B cell (primary cell): ENCODE measurements around the gene RUFY3. TPM values are rescaled to one million over a fixed set of nuclear protein-coding genes. Genes with fewer than 3 reads are reported as not detected.

ENCODE experiments used
- ATAC-seq: fragments of 200-7000 bp; cut with Tn5 transposase; one replicate; pipeline ENCODE4 v1.10.0; 2021; ENCODE audit warnings: low read depth, mild to moderate bottlenecking, moderate number of reproducible peaks, moderate library complexity
- CTCF ChIA-PET: fragments of 350-600 bp; sonication (Branson Sonifier 250); formaldehyde crosslinking; loops from one replicate; lab custom pipeline; 2021; ENCODE audit warnings: antibody characterized with exemption, inconsistent platforms; lab: Charles Lee
- POLR2A ChIA-PET: fragments of 350-600 bp; sonication (Branson Sonifier 250); formaldehyde crosslinking; loops from one replicate; lab custom pipeline; 2021; ENCODE audit warnings: antibody characterized with exemption; lab: Charles Lee
- DNase-seq: peaks from one replicate; pipeline ENCODE4 v3.0.0; 2013
- H2AFZ ChIP-seq: 2 replicates; pipeline ENCODE4 v1.6.1; 2012; ENCODE audit warnings: mild to moderate bottlenecking, low read depth, low read length; ENCODE audit not compliant: insufficient read depth, poor library complexity, severe bottlenecking
- H3K27ac ChIP-seq, 2 donors: 1 replicate in 1 of 2; 2 replicates in 1 of 2; pipeline ENCODE4 v1.5.1; 2012 to 2013; ENCODE audit warnings: low read length in 2 of 2, mild to moderate bottlenecking in 2 of 2, moderate library complexity in 1 of 2
- H3K27me3 ChIP-seq, 4 experiments: fragments of 200-600 bp in 1 of 4; sonication (generic) in 1 of 4; replicated peaks in 1 of 4; 1 replicate in 2 of 4; 2 replicates in 2 of 4; pipeline versions ENCODE4 v1.6.1 to v1.7.0; 2013 to 2016; ENCODE audit warnings: low read length in 3 of 4, mild to moderate bottlenecking in 2 of 4, mixed read lengths in 1 of 4, moderate library complexity in 1 of 4; ENCODE audit not compliant: insufficient read depth in 4 of 4, control insufficient read depth in 3 of 4; ENCODE audit errors: control extremely low read depth in 1 of 4
- H3K36me3 ChIP-seq, 2 experiments: replicated peaks in 1 of 2; 1 replicate in 1 of 2; 2 replicates in 1 of 2; pipeline versions ENCODE4 v1.6.1 to v1.7.1; 2013; ENCODE audit warnings: low read length in 1 of 2; ENCODE audit not compliant: insufficient read depth in 2 of 2, control insufficient read depth in 1 of 2; ENCODE audit errors: control extremely low read depth in 1 of 2, extremely low read depth in 1 of 2
- H3K4me1 ChIP-seq, 2 donors: fragments of 200-600 bp in 1 of 2; sonication (generic) in 1 of 2; 1 replicate in 1 of 2; 2 replicates in 1 of 2; pipeline versions ENCODE4 v1.5.1 to v1.6.1; 2013 to 2017; ENCODE audit warnings: low read length in 2 of 2; ENCODE audit not compliant: control insufficient read depth in 2 of 2, insufficient read depth in 2 of 2
- H3K4me2 ChIP-seq: replicated peaks from 2 replicates; pipeline ENCODE3; 2012; ENCODE audit warnings: mild to moderate bottlenecking, low read depth, low read length; ENCODE audit not compliant: poor library complexity, severe bottlenecking
- H3K4me3 ChIP-seq, 5 experiments: fragments of 200-600 bp in 1 of 5; sonication (generic) in 1 of 5; 1 replicate in 3 of 5; 2 replicates in 2 of 5; pipeline versions ENCODE4 v1.5.1 to v1.7.0; 2011 to 2016; ENCODE audit warnings: low read length in 4 of 5, mild to moderate bottlenecking in 4 of 5, low read depth in 2 of 5, control low read depth in 1 of 5, moderate library complexity in 1 of 5; ENCODE audit not compliant: insufficient read depth in 1 of 5; ENCODE audit errors: control extremely low read depth in 1 of 5, extremely low read depth in 1 of 5
- H3K79me2 ChIP-seq: fragments of 200-600 bp; sonication (generic); one replicate; pipeline ENCODE4 v1.6.0; 2016; ENCODE audit warnings: low read length; ENCODE audit not compliant: control insufficient read depth, insufficient read depth
- H3K9ac ChIP-seq: fragments of 200-600 bp; sonication (generic); 2 replicates; pipeline ENCODE4 v1.6.1; 2017; ENCODE audit warnings: mild to moderate bottlenecking, low read length, moderate library complexity
- H3K9me3 ChIP-seq, 3 donors: one replicate each; pipeline versions ENCODE4 v1.6.1 to v1.7.1; 2013; ENCODE audit warnings: low read length in 2 of 3; ENCODE audit not compliant: control insufficient read depth in 2 of 3, insufficient read depth in 1 of 3; ENCODE audit errors: control extremely low read depth in 1 of 3
- H4K20me1 ChIP-seq: 2 replicates; pipeline ENCODE4 v1.6.0; 2012; ENCODE audit warnings: mild to moderate bottlenecking, low read length; ENCODE audit not compliant: insufficient read depth, control insufficient read depth, poor library complexity, severe bottlenecking
- H3K27ac Mint-ChIP-seq: one replicate; pipeline ENCODE4 v1.8.0; 2021; ENCODE audit warnings: mixed read lengths
- H3K27me3 Mint-ChIP-seq: one replicate; pipeline ENCODE4 v1.8.0; 2021; ENCODE audit warnings: mixed read lengths
- H3K4me1 Mint-ChIP-seq: one replicate; pipeline ENCODE4 v1.8.0; 2021; ENCODE audit warnings: mixed read lengths
- H3K4me3 Mint-ChIP-seq: one replicate; pipeline ENCODE4 v1.8.0; 2021; ENCODE audit warnings: mixed read lengths
- H3K9me3 Mint-ChIP-seq: one replicate; pipeline ENCODE4 v1.8.0; 2022; ENCODE audit warnings: mixed read lengths; ENCODE audit not compliant: insufficient read depth
- EZH2 ChIP-seq: IDR thresholded peaks from 2 replicates; pipeline ENCODE4 v1.6.1; 2012; ENCODE audit warnings: borderline replicate concordance, low read depth, mild to moderate bottlenecking, moderate library complexity, low read length; ENCODE audit not compliant: insufficient read depth, poor library complexity, severe bottlenecking
- WGBS: methylation state at CpG from one replicate; pipeline ENCODE4 v1.1.5; 2013; ENCODE audit warnings: missing lambda C conversion rate; ENCODE audit not compliant: insufficient coverage; 5-methylcytosine and 5-hydroxymethylcytosine counted together
- intact Hi-C: fragments of 100-400 bp; cut with micrococcal nuclease; formaldehyde crosslinking; loops from one replicate; pipeline ENCODE4 v1.10.0; 2022
- polyA plus RNA-seq: library from polyadenylated mRNA; depleted of rRNA; stranded (reverse); fragments of >200 nt; gene quantifications from 2 replicates; pipeline ENCODE4 v1.2.3, GENCODE V29; 2012
- total RNA-seq, 2 donors: library from RNA; stranded (reverse); fragments of 120-200 nt in 1 of 2; gene quantifications; 1 replicate in 1 of 2; 2 replicates in 1 of 2; pipeline versions ENCODE4 v1.2.3 to v1.2.4, GENCODE V29; 2013 to 2022
- TF ChIP-seq, protein P1 (sequence below): fragments of 200-600 bp; IDR thresholded peaks from one replicate; pipeline ENCODE4 v1.8.0; 2022; ENCODE audit warnings: antibody characterized with exemption, mild to moderate bottlenecking

The RUFY3 gene
- total and polyA plus RNA-seq, 2 donors (not counting 1 experiment from before 2014, with no cell fraction given): 26.1 to 74.1 TPM

- TF ChIP-seq, protein P1, sequence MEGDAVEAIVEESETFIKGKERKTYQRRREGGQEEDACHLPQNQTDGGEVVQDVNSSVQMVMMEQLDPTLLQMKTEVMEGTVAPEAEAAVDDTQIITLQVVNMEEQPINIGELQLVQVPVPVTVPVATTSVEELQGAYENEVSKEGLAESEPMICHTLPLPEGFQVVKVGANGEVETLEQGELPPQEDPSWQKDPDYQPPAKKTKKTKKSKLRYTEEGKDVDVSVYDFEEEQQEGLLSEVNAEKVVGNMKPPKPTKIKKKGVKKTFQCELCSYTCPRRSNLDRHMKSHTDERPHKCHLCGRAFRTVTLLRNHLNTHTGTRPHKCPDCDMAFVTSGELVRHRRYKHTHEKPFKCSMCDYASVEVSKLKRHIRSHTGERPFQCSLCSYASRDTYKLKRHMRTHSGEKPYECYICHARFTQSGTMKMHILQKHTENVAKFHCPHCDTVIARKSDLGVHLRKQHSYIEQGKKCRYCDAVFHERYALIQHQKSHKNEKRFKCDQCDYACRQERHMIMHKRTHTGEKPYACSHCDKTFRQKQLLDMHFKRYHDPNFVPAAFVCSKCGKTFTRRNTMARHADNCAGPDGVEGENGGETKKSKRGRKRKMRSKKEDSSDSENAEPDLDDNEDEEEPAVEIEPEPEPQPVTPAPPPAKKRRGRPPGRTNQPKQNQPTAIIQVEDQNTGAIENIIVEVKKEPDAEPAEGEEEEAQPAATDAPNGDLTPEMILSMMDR: peak; percentile 12
- TF ChIP-seq EZH2: no peak
- Histone ChIP-seq H2AFZ (peak overlapping the region; percentile 93), H3K4me3 (peak overlapping the region; percentile 2 to 88 (median 82)), H3K36me3 (no peaks in the 10 kb centered on the region), H3K9me3 (no peaks in the 10 kb centered on the region), H4K20me1 (no peaks in the 10 kb centered on the region), H3K4me1 (peaks cover 17 to 25% of the 10 kb centered on the region in 2 donors), H3K27me3 (no peaks in the 10 kb centered on the region), H3K4me2 (peak overlapping the region; percentile 80), H3K79me2 (peaks cover 22% of the 10 kb centered on the region), H3K9ac (peak overlapping the region; percentile 78), H3K27ac (peak overlapping the region; percentile 62 to 80)
- DNase-seq (peak; percentile 85), ATAC-seq (peak; percentile 70)
- under 1% methylated on average over 53 of the region's 58 CpGs for WGBS
- H3K4me1 Mint-ChIP-seq: peaks cover 25% of the 10 kb centered on the region
- peak overlapping the region; percentile 91 for H3K4me3 Mint-ChIP-seq
- no peaks in the 10 kb centered on the region for H3K9me3 Mint-ChIP-seq
- CTCF ChIA-PET: interaction anchor here (0.7 to 4.2 kb wide), 23 partner anchors 9 to 306 kb away, joined by 3 to 59 read pairs (median 3); partner anchors contain the start of genes DCK, GRSF1, MOB1B and RUFY3
- intact Hi-C loops: loop anchor here (1.0 to 2.0 kb wide), 3 partner anchors 16 to 135 kb away; partner anchors contain the start of genes GRSF1 and UTP3
- H3K27ac Mint-ChIP-seq: peak overlapping the region; percentile 98
- POLR2A ChIA-PET: interaction anchor here (0.5 to 3.2 kb wide), 15 partner anchors 9 to 291 kb away, joined by 3 to 29 read pairs (median 4); partner anchors contain the start of genes GRSF1 and UTP3
- H3K27me3 Mint-ChIP-seq: no peaks in the 10 kb centered on the region
Observed at GRCh38 chr4:70704215-70704930, 17.4 kb upstream of the RUFY3 start.

GRCh38 chr4:70704931-70705182 lies 16.9 kb upstream of the RUFY3 start:
- TF ChIP-seq, protein P1: no peak
- no peak for TF ChIP-seq EZH2
- WGBS: under 1% methylated on average over 39 of the region's 39 CpGs
- H3K4me1 ChIP-seq: peaks cover 17 to 25% of the 10 kb centered on the region in 2 donors
- ATAC-seq (peak; percentile 28), DNase-seq (no peak)
- ChIA-PET CTCF (interaction anchor here (1.0 to 4.2 kb wide), 13 partner anchors 14 to 306 kb away, joined by 3 to 59 read pairs (median 6); partner anchors contain the start of genes GRSF1, MOB1B and UTP3), POLR2A (interaction anchor here (0.5 to 3.2 kb wide), 10 partner anchors 13 to 290 kb away, joined by 3 to 29 read pairs (median 4); partner anchors contain the start of genes GRSF1 and UTP3)
- no peaks in the 10 kb centered on the region for H4K20me1 ChIP-seq
- H2AFZ ChIP-seq: peak overlapping the region; percentile 93
- Mint-ChIP-seq H3K27me3 (no peaks in the 10 kb centered on the region), H3K4me1 (peaks cover 27% of the 10 kb centered on the region), H3K27ac (peak overlapping the region; percentile 98), H3K4me3 (peak overlapping the region; percentile 91), H3K9me3 (no peaks in the 10 kb centered on the region)
- peak overlapping the region in 4 of 5 experiments; percentile 77 to 88 (median 84) for H3K4me3 ChIP-seq
- intact Hi-C loops: loop anchor here (1.0 to 5.0 kb wide), 8 partner anchors 17 to 288 kb away; partner anchors contain the start of genes DCK, GRSF1, MOB1B and UTP3
- no peaks in the 10 kb centered on the region for H3K9me3 ChIP-seq
- H3K4me2 ChIP-seq: peak overlapping the region; percentile 80
- peaks cover 26% of the 10 kb centered on the region for H3K79me2 ChIP-seq
- H3K27me3 ChIP-seq: no peaks in the 10 kb centered on the region
- no peaks in the 10 kb centered on the region for H3K36me3 ChIP-seq
- peak overlapping the region in 1 of 2 donors; percentile 80 for H3K27ac ChIP-seq
- H3K9ac ChIP-seq: peak overlapping the region; percentile 78
